Loucy (cell line): ENCODE measurements around the gene GNAQ.

Source experiments
- H2AFZ ChIP-seq: fragments of 200-600 bp; sonication (generic); 2 replicates; pipeline ENCODE4 v1.6.0; 2016; ENCODE audit warnings: antibody characterized with exemption, mild to moderate bottlenecking, low read length, moderate library complexity
- H3F3A ChIP-seq: fragments of 200-600 bp; 2 replicates; pipeline ENCODE4 v1.6.0; 2016; ENCODE audit warnings: antibody characterized with exemption, low read depth, mild to moderate bottlenecking
- H3K27me3 ChIP-seq: fragments of 200-600 bp; sonication (generic); 2 replicates; pipeline ENCODE4 v1.6.1; 2014; ENCODE audit warnings: low read length, mild to moderate bottlenecking; ENCODE audit not compliant: insufficient read depth, poor library complexity, severe bottlenecking
- H3K36me3 ChIP-seq: fragments of 200-600 bp; sonication (generic); 2 replicates; pipeline ENCODE4 v1.6.1; 2016; ENCODE audit warnings: low read length; ENCODE audit not compliant: insufficient read depth
- H3K4me1 ChIP-seq: fragments of 200-600 bp; sonication (generic); 2 replicates; pipeline ENCODE4 v1.5.1; 2014; ENCODE audit warnings: low read length, mild to moderate bottlenecking; ENCODE audit not compliant: insufficient read depth, poor library complexity, severe bottlenecking
- H3K4me2 ChIP-seq: fragments of 200-600 bp; sonication (generic); 2 replicates; pipeline ENCODE4 v1.6.0; 2014; ENCODE audit warnings: antibody characterized with exemption, low read length, low read depth, mild to moderate bottlenecking; ENCODE audit not compliant: poor library complexity, severe bottlenecking
- H3K4me3 ChIP-seq: fragments of 200-600 bp; sonication (generic); 2 replicates; pipeline ENCODE4 v1.5.1; 2014; ENCODE audit warnings: low read length, mild to moderate bottlenecking, mixed read lengths; ENCODE audit not compliant: poor library complexity, severe bottlenecking
- H3K79me2 ChIP-seq: fragments of 200-600 bp; sonication (generic); 2 replicates; pipeline ENCODE4 v1.6.1; 2014; ENCODE audit warnings: low read length; ENCODE audit not compliant: insufficient read depth
- H3K9ac ChIP-seq: fragments of 200-600 bp; sonication (generic); 2 replicates; pipeline ENCODE4 v1.6.0; 2014; ENCODE audit warnings: mild to moderate bottlenecking, low read depth, low read length, moderate library complexity; ENCODE audit not compliant: poor library complexity, severe bottlenecking
- H3K9me2 ChIP-seq: fragments of 200-600 bp; sonication (generic); replicated peaks from 2 replicates; pipeline ENCODE4 v1.6.1; 2016; ENCODE audit warnings: low read depth, low read length, mixed read lengths
- H3K9me3 ChIP-seq: fragments of 200-600 bp; sonication (generic); 2 replicates; pipeline ENCODE4 v1.6.1; 2014; ENCODE audit warnings: mild to moderate bottlenecking, antibody characterized with exemption, low read length, low read depth; ENCODE audit not compliant: insufficient read depth
- H4K20me1 ChIP-seq: fragments of 200-600 bp; sonication (generic); 2 replicates; pipeline ENCODE4 v1.6.0; 2014; ENCODE audit warnings: antibody characterized with exemption, low read length, mild to moderate bottlenecking; ENCODE audit not compliant: insufficient read depth, poor library complexity, severe bottlenecking
- EZH2phosphoT487 ChIP-seq: fragments of 200-600 bp; IDR thresholded peaks from 2 replicates; pipeline ENCODE4 v1.6.1; 2018; ENCODE audit warnings: antibody characterized with exemption, mild to moderate bottlenecking, moderate library complexity, borderline replicate concordance
- TF ChIP-seq, protein P1 (sequence below): fragments of 200-600 bp; sonication (generic); conservative IDR thresholded peaks from 2 replicates; pipeline ENCODE4 v1.5.1; 2014; ENCODE audit warnings: mild to moderate bottlenecking, antibody characterized with exemption, low read length

Gene GNAQ

DNA sequence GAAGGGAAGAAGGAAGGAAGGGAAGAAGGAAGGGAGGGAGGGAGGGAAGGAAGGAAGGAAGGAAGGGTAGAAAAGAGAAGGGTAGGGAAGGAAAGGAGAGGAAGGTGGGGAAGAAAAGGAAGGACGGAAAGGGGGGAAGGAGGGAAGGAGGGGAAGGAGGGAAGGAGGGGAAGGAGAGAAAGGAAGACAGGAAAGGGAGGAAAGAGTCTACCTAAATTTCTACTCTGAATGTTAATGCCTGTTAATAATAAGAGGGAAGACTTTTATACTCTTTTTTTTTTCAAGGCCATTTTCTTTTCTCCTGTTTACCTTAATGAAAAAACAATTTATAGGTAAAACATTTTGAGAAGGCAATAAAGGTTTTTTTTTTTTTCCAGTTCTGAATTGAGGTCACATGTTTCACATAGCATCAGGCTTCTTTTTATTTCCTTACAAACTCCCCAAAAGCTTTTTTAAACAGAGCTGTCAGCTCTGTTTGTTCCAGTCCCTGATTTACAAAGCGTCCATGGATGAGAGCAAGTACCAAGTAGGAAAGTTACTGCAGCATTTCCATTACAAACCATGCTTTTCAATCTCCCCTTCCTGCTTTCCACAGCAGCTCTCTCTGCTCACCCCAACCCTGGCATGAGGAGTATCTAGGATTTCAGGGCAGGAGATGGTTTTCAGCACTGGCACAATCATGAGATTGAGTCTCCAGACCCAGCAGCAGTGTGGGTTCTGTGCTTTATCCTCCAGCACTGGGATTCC, 173.9 kb downstream of the GNAQ start:
- H3K9me2 ChIP-seq = no peaks in the 10 kb centered on the region
- no peak for TF ChIP-seq EZH2phosphoT487
- TF ChIP-seq, protein P1, sequence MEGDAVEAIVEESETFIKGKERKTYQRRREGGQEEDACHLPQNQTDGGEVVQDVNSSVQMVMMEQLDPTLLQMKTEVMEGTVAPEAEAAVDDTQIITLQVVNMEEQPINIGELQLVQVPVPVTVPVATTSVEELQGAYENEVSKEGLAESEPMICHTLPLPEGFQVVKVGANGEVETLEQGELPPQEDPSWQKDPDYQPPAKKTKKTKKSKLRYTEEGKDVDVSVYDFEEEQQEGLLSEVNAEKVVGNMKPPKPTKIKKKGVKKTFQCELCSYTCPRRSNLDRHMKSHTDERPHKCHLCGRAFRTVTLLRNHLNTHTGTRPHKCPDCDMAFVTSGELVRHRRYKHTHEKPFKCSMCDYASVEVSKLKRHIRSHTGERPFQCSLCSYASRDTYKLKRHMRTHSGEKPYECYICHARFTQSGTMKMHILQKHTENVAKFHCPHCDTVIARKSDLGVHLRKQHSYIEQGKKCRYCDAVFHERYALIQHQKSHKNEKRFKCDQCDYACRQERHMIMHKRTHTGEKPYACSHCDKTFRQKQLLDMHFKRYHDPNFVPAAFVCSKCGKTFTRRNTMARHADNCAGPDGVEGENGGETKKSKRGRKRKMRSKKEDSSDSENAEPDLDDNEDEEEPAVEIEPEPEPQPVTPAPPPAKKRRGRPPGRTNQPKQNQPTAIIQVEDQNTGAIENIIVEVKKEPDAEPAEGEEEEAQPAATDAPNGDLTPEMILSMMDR = no peak

DNA sequence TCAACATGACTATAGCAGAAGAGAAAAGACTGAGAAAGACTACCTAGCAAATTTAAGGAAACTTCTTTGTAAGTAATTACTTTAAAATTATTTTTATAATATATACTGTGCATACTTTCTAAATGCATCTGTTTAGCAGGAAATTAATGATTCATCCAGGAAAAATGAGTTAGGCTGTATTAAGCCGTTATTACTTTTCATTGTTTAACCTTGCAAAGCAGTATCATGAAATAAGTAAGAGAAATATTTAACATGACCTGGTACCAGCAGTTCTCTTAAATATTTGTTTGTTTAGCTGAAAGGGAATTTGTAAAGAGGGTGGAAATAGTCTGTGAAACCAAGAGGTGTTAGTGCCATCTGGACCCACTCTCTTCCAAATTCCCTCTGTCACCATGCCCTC, 175.0 kb downstream of the GNAQ start:
- Histone ChIP-seq H3K4me3 (no peak overlapping the region), H3K9me3 (no peaks in the 10 kb centered on the region; the same call in 1 of the 2 replicates), H4K20me1 (peaks cover 43% of the 10 kb centered on the region), H3K27me3 (no peaks in the 10 kb centered on the region), H3K4me2 (no peak overlapping the region), H3K9me2 (no peaks in the 10 kb centered on the region), H3K4me1 (peaks cover 39% of the 10 kb centered on the region), H3F3A (peaks cover 4% of the 10 kb centered on the region; the same call in 1 of the 2 replicates), H3K79me2 (peaks cover 92% of the 10 kb centered on the region), H2AFZ (no peak overlapping the region), H3K9ac (no peak overlapping the region), H3K36me3 (peaks cover 33% of the 10 kb centered on the region)
- TF ChIP-seq EZH2phosphoT487 = no peak
- TF ChIP-seq, protein P1 = no peak

More for the DNA sequence above, 173.9 kb downstream of the GNAQ start:
- H3K4me1 ChIP-seq = peaks cover 31% of the 10 kb centered on the region
- H3K36me3 ChIP-seq = peaks cover 42% of the 10 kb centered on the region
- peaks cover 92% of the 10 kb centered on the region for H3K79me2 ChIP-seq
- no peak overlapping the region for H3K4me2 ChIP-seq
- H3K9me3 ChIP-seq = no peaks in the 10 kb centered on the region; the same call in 1 of the 2 replicates
- no peak overlapping the region for H2AFZ ChIP-seq
- H3K27me3 ChIP-seq = no peaks in the 10 kb centered on the region
- no peak overlapping the region for H3K4me3 ChIP-seq
- no peak overlapping the region for H3K9ac ChIP-seq
- H3F3A ChIP-seq = peaks cover 4% of the 10 kb centered on the region; the same call in 1 of the 2 replicates
- H4K20me1 ChIP-seq = peaks cover 35% of the 10 kb centered on the region

DNA sequence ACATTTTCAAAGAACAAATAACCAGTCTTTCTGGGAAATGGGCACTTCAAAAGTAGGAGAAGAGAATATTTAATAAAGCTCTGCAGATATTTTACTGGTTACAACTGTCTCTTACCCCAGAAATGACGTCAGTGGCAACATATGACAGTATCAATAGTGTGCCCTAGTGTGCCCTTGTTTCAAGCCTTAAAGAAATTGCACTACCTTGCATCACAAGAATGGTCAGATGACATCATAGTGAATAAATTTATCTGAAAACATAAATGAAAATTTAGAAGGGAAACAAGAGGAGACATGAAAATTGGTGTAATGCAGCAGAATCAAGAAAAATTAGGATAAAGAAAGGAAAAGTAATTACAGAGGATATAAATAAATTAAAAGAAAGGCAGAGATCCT, 176.7 kb downstream of the GNAQ start:
- Histone ChIP-seq H3K4me2 (peak overlapping the region; percentile 2), H3K9ac (no peak overlapping the region), H2AFZ (no peak overlapping the region), H3K79me2 (peaks cover 92% of the 10 kb centered on the region), H4K20me1 (peaks cover 43% of the 10 kb centered on the region), H3K9me2 (no peaks in the 10 kb centered on the region), H3F3A (peaks cover 4% of the 10 kb centered on the region; the same call in 1 of the 2 replicates), H3K9me3 (no peaks in the 10 kb centered on the region), H3K4me3 (no peak overlapping the region), H3K4me1 (peaks cover 39% of the 10 kb centered on the region), H3K27me3 (no peaks in the 10 kb centered on the region), H3K36me3 (peaks cover 32% of the 10 kb centered on the region; the same call in 1 of the 2 replicates)
- TF ChIP-seq EZH2phosphoT487 = no peak
- TF ChIP-seq, protein P1 = no peak
